RCC 7860 (cell line): ENCODE data around the gene ZDHHC7.

Experiments
- DNase-seq: peaks from one replicate; pipeline ENCODE4 v3.0.0-alpha.2; 2015; ENCODE audit warnings: low spot score
- FAIRE-seq: peaks from 2 replicates; lab custom pipeline; 2012; peaks lifted over from hg19 to GRCh38; lab: Jason Lieb, UNC

ZDHHC7 gene

DNA sequence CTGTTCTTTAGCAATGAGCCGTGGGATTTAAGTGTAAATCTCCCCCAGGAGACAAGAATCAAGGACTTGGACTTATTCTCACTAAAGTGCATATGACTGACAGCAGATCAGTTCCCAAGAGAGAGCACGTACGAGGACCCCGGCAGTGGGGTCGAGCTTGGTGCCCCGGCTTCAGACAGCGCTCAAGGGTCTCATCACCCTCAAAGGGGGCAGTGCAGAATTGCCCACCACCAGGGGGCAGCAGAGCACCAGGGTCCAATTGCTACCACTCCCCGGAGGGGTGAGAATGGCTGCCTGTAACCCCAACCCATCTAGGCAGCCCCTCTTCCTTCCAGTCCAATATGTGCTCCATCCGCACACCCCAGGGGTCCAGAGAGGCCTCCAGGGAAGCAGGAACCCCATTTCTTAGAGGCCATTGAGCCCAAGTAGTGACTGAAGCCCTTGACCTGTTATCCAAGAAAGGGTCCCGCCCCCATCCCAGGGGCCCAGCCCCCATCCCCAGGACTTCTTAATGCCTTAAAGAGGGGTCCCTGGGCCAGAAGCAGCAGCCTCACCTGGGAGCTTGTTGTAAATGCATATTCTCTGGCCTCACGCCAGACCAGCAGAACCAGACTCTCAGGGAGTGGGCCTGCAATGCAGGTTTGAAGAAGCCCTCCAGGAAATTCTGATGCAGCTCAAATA is 86.1 kb downstream of the ZDHHC7 start:
- FAIRE-seq, result no peak
- no peak for DNase-seq

GRCh38 chr16:84924331-84925091 is 86.8 kb downstream of the ZDHHC7 start:
- FAIRE-seq, result no peak
- no peak for DNase-seq
